Measurements from ENCODE around the gene ZNF555.
A peak's percentile ranks its signal among the peaks of the same experiment; 100 is the strongest.
"Not testable (repeated sequence)": the region's sequence is repeated elsewhere in the genome, so short reads cannot be mapped to it uniquely, and the experiment has no call there.

The ZNF555 gene

GRCh38 chr19:2806736-2807378 is 34.4 kb upstream of the ZNF555 start:
- no peak for DNase-seq

- DNase-seq = no peak
Observed at GRCh38 chr19:2807379-2808128, 33.7 kb upstream of the ZNF555 start.

GRCh38 chr19:2808129-2808941 is 32.9 kb upstream of the ZNF555 start:
- DNase-seq = no peak

GRCh38 chr19:2809387-2810140 is 31.7 kb upstream of the ZNF555 start:
- DNase-seq = no peak

GRCh38 chr19:2810141-2811091 is 30.9 kb upstream of the ZNF555 start:
- no peak for DNase-seq

GRCh38 chr19:2811221-2811722 is 30.0 kb upstream of the ZNF555 start:
- no peak for DNase-seq

- DNase-seq = no peak
Observed at GRCh38 chr19:2811735-2812413, 29.4 kb upstream of the ZNF555 start.

GRCh38 chr19:2812414-2813234 is 28.7 kb upstream of the ZNF555 start:
- no peak for DNase-seq

GRCh38 chr19:2813235-2814160 is 27.8 kb upstream of the ZNF555 start:
- DNase-seq = peak in 1 of 56 donors; percentile 10

- DNase-seq = no peak
Observed at GRCh38 chr19:2814426-2814825, 26.8 kb upstream of the ZNF555 start.

GRCh38 chr19:2815191-2815614 is 26.1 kb upstream of the ZNF555 start:
- DNase-seq = no peak

- DNase-seq = no peak
Observed at GRCh38 chr19:2815923-2816322, 25.4 kb upstream of the ZNF555 start.

GRCh38 chr19:2816641-2817040 is 24.6 kb upstream of the ZNF555 start:
- no peak for DNase-seq

- not testable (repeated sequence) for DNase-seq
Observed at GRCh38 chr19:2817237-2817829, 23.9 kb upstream of the ZNF555 start.

GRCh38 chr19:2819540-2820111 is 21.6 kb upstream of the ZNF555 start, which contains the start of gene ZNF554:
Gene ZNF554 (plus strand): TSS chr19:2819868. CDS start chr19:2820072, 204 bp downstream.
- peak in 55 of 56 donors; percentile 58 to 96 (median 89) for DNase-seq

- DNase-seq = peak in 4 of 56 donors; percentile 12 to 45 (median 40)
Observed at GRCh38 chr19:2820112-2820702, 21.1 kb upstream of the ZNF555 start.
